ENCODE measurements around the gene SRSF10.

Gene SRSF10

GRCh38 chr1:24021403-24022266 is 41.5 kb upstream of the SRSF10 start:
- Histone ChIP-seq H3K9me2 (replicated peaks; ENCODE audit: control insufficient read depth, low read length) (no peaks in the 10 kb centered on the region), H3K4me2 (ENCODE audit: low read length) (no peak overlapping the region), H3K4me1 (ENCODE audit: control insufficient read depth, low read length) (peaks cover 7% of the 10 kb centered on the region), H3K4me3 (ENCODE audit: low read length) (no peak overlapping the region), H3F3A (ENCODE audit: control insufficient read depth, insufficient read depth) (no peaks in the 10 kb centered on the region), H4K20me1 (ENCODE audit: control insufficient read depth, insufficient read depth, low read depth, low read length) (no peaks in the 10 kb centered on the region), H3K36me3 (ENCODE audit: control insufficient read depth, low read length) (no peaks in the 10 kb centered on the region), H3K27me3 (ENCODE audit: control insufficient read depth, low read length) (no peaks in the 10 kb centered on the region), H3K27ac (ENCODE audit: low read depth, low read length) (no peak overlapping the region), H3K9me3 (ENCODE audit: control insufficient read depth, insufficient read depth, low read length) (no peaks in the 10 kb centered on the region), H3K79me2 (ENCODE audit: control insufficient read depth, low read length) (no peaks in the 10 kb centered on the region)
- no peak for TF ChIP-seq EZH2phosphoT487 (IDR thresholded peaks at IDR 0.05; ENCODE audit: borderline replicate concordance, low read length)

GRCh38 chr1:24020470-24020869 is 40.3 kb upstream of the SRSF10 start:
- no peaks in the 10 kb centered on the region for H3K9me3 ChIP-seq (ENCODE audit: control insufficient read depth, insufficient read depth, low read length)
- no peaks in the 10 kb centered on the region for H4K20me1 ChIP-seq (ENCODE audit: control insufficient read depth, insufficient read depth, low read depth, low read length)
- H3K9me2 ChIP-seq (replicated peaks; ENCODE audit: control insufficient read depth, low read length): no peaks in the 10 kb centered on the region
- no peaks in the 10 kb centered on the region for H3K27me3 ChIP-seq (ENCODE audit: control insufficient read depth, low read length)
- H3K79me2 ChIP-seq (ENCODE audit: control insufficient read depth, low read length): no peaks in the 10 kb centered on the region
- H3K27ac ChIP-seq (ENCODE audit: low read depth, low read length): no peak overlapping the region
- H3F3A ChIP-seq (ENCODE audit: control insufficient read depth, insufficient read depth): no peaks in the 10 kb centered on the region
- H3K4me1 ChIP-seq (ENCODE audit: control insufficient read depth, low read length): peaks cover 3% of the 10 kb centered on the region
- no peak overlapping the region for H3K4me2 ChIP-seq (ENCODE audit: low read length)
- no peaks in the 10 kb centered on the region for H3K36me3 ChIP-seq (ENCODE audit: control insufficient read depth, low read length)
- H3K4me3 ChIP-seq (ENCODE audit: low read length): no peak overlapping the region
- no peak for TF ChIP-seq CTCF (IDR thresholded peaks at IDR 0.05; ENCODE audit: low read depth, low read length, poor library complexity, severe bottlenecking)
- TF ChIP-seq EZH2phosphoT487 (IDR thresholded peaks at IDR 0.05; ENCODE audit: borderline replicate concordance, low read length): no peak

GRCh38 chr1:24020025-24020424 is 39.9 kb upstream of the SRSF10 start:
- no peak overlapping the region for H3K4me3 ChIP-seq (ENCODE audit: low read length)
- no peak overlapping the region for H3K4me2 ChIP-seq (ENCODE audit: low read length)
- no peaks in the 10 kb centered on the region for H3K36me3 ChIP-seq (ENCODE audit: control insufficient read depth, low read length)
- H3K9me2 ChIP-seq (replicated peaks; ENCODE audit: control insufficient read depth, low read length): no peaks in the 10 kb centered on the region
- no peaks in the 10 kb centered on the region for H3K79me2 ChIP-seq (ENCODE audit: control insufficient read depth, low read length)
- no peaks in the 10 kb centered on the region for H3K4me1 ChIP-seq (ENCODE audit: control insufficient read depth, low read length)
- no peak overlapping the region for H3K27ac ChIP-seq (ENCODE audit: low read depth, low read length)
- 0 out of 2 replicates have a peak, but pooled peaks cover 3% of the 10 kb centered on the region for H3K27me3 ChIP-seq (ENCODE audit: control insufficient read depth, low read length)
- H3K9me3 ChIP-seq (ENCODE audit: control insufficient read depth, insufficient read depth, low read length): no peaks in the 10 kb centered on the region
- H3F3A ChIP-seq (ENCODE audit: control insufficient read depth, insufficient read depth): no peaks in the 10 kb centered on the region
- no peaks in the 10 kb centered on the region for H4K20me1 ChIP-seq (ENCODE audit: control insufficient read depth, insufficient read depth, low read depth, low read length)
- TF ChIP-seq CTCF (IDR thresholded peaks at IDR 0.05; ENCODE audit: low read depth, low read length, poor library complexity, severe bottlenecking) (no peak), EZH2phosphoT487 (IDR thresholded peaks at IDR 0.05; ENCODE audit: borderline replicate concordance, low read length) (no peak)
